ENCODE results near the gene SOAT2.
"Not testable (repeated sequence)": the region's sequence is repeated elsewhere in the genome, so short reads cannot be mapped to it uniquely, and the experiment has no call there.

The SOAT2 gene

GRCh38 chr12:53101931-53102781 lies 1.1 kb upstream of the SOAT2 start:
- DNase-seq (ENCODE audit: low read depth in 2 of 2), result no peak

- no peak for DNase-seq (ENCODE audit: low read depth in 2 of 2)
These were observed 597 bp downstream of the SOAT2 start for GRCh38 chr12:53103860-53104305.

- DNase-seq (ENCODE audit: low read depth in 2 of 2), result no peak
These were observed 2.0 kb downstream of the SOAT2 start for GRCh38 chr12:53105256-53105655.

- no peak for DNase-seq (ENCODE audit: low read depth in 2 of 2)
These were observed 2.6 kb downstream of the SOAT2 start for GRCh38 chr12:53105712-53106439.

GRCh38 chr12:53107122-53107521 lies 3.8 kb downstream of the SOAT2 start:
- DNase-seq (ENCODE audit: low read depth in 2 of 2), result no peak

- not testable (repeated sequence) for DNase-seq (ENCODE audit: low read depth in 2 of 2)
These were observed 9.1 kb downstream of the SOAT2 start for GRCh38 chr12:53112431-53112830.

- no peak for DNase-seq (ENCODE audit: low read depth in 2 of 2)
These were observed 9.9 kb downstream of the SOAT2 start for GRCh38 chr12:53113136-53113705.

- DNase-seq (ENCODE audit: low read depth in 2 of 2), result no peak
These were observed 10.7 kb downstream of the SOAT2 start for GRCh38 chr12:53113951-53114350.

- no peak for DNase-seq (ENCODE audit: low read depth in 2 of 2)
These were observed 12.0 kb downstream of the SOAT2 start for GRCh38 chr12:53115112-53115890.

- no peak for DNase-seq (ENCODE audit: low read depth in 2 of 2)
These were observed 12.8 kb downstream of the SOAT2 start for GRCh38 chr12:53115891-53116648.

- DNase-seq (ENCODE audit: low read depth in 2 of 2), result no peak
These were observed 15.5 kb downstream of the SOAT2 start for GRCh38 chr12:53118751-53119300.

GRCh38 chr12:53120685-53121525 lies 17.6 kb downstream of the SOAT2 start:
- no peak for DNase-seq (ENCODE audit: low read depth in 2 of 2)

GRCh38 chr12:53122961-53123468 lies 19.7 kb downstream of the SOAT2 start:
- no peak for DNase-seq (ENCODE audit: low read depth in 2 of 2)

GRCh38 chr12:53123578-53124351 lies 20.5 kb downstream of the SOAT2 start:
- DNase-seq (ENCODE audit: low read depth in 2 of 2), result no peak

GRCh38 chr12:53124352-53124723 lies 21.1 kb downstream of the SOAT2 start:
- no peak for DNase-seq (ENCODE audit: low read depth in 2 of 2)

- DNase-seq (ENCODE audit: low read depth in 2 of 2), result no peak
These were observed 23.9 kb downstream of the SOAT2 start for GRCh38 chr12:53127169-53127568.

GRCh38 chr12:53128780-53129569 lies 25.7 kb downstream of the SOAT2 start:
- DNase-seq (ENCODE audit: low read depth in 2 of 2), result no peak

GRCh38 chr12:53131844-53132243 lies 28.6 kb downstream of the SOAT2 start:
- no peak for DNase-seq (ENCODE audit: low read depth in 2 of 2)
